GM18907 (cell line): ENCODE data around the gene UNC45B.
A peak's percentile ranks its signal among the peaks of the same experiment; 100 is the strongest.
"Not testable (repeated sequence)": the region's sequence is repeated elsewhere in the genome, so short reads cannot be mapped to it uniquely, and the experiment has no call there.

Experiments
- ATAC-seq: cut with Tn5 transposase; IDR thresholded peaks from one replicate; pipeline ENCODE4 v1.9.1; 2021; ENCODE audit warnings: mild to moderate bottlenecking, moderate library complexity; ENCODE audit not compliant: unreplicated experiment

UNC45B gene

DNA sequence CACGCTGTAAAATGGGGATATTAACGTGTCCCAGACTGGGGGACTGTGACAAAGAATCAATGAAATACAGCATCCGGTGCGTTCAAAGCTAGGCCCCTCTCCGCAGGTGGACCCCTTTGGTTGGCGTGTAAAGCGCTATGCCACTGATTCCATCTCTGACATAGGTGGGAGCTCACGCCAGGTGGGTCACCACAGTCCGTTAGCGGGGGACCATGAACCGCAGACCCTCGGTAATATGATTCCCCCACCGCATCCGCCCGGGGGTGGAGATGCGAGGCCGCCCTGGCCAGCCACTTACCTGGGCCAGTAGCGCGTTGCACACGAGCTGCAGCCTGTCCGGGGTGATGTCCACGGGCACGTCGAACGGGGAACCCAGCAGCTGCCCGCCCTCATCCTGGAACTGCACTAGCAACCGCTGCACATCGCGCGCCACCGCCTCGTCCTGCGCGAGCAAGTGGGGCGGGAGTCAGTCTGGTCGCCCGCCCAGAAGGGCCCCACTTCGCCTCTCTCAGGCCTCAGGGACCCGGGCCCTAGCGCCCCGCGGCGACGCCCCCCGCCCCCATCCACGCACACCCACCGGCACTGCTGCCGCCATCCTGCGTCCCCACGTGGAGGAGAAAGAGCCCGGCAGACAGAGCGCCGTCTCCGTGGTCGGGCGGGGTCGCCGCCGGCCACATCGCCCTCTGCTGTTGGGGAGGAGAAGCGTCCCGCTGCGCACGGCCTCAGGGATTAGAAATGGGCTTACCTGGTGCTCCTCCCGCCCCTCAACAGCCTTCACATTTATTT, 5.7 kb upstream of the UNC45B start, which contains the start of gene NLE1:
Gene NLE1, minus strand, starts transcription at position 623 of the 786 bp plus-strand sequence. Its CDS starts 28 bp downstream, at position 595.
- ATAC-seq: peak; percentile 78

DNA sequence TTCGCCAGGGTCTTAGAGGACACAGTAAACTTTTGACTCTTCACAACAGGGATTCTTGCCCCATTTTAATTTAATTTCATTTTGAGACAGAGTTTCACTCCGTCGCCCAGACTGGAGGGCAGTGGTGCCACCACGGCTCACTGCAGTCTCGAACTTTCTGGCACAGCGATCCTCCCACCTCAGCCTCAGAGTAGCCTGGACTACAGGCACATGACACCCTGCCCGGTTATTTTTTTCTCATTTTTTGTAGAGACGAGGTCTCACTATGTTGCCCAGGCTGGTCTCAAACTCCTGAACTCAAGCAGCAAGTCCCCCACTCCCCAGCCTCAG, 5.2 kb upstream of the UNC45B start:
- ATAC-seq: no peak

DNA sequence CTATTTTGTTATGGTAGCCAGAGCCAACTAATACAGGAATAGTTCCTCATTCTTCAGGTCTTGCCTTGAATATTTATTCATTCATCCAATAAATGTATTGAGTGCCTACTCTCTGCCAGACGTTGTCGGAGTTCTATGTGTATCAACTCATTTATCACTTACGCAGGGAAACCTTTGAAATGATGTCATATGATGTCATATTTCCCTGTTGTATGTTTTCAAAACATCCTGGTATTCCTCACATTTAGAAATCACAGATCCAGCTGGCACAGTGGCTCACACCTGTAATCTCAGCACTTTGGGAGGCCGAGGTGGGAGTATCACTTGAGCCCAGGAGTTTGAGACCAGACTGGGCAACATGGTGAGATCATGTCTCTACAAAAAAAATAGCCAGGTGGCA, 2.8 kb upstream of the UNC45B start:
- ATAC-seq: no peak

DNA sequence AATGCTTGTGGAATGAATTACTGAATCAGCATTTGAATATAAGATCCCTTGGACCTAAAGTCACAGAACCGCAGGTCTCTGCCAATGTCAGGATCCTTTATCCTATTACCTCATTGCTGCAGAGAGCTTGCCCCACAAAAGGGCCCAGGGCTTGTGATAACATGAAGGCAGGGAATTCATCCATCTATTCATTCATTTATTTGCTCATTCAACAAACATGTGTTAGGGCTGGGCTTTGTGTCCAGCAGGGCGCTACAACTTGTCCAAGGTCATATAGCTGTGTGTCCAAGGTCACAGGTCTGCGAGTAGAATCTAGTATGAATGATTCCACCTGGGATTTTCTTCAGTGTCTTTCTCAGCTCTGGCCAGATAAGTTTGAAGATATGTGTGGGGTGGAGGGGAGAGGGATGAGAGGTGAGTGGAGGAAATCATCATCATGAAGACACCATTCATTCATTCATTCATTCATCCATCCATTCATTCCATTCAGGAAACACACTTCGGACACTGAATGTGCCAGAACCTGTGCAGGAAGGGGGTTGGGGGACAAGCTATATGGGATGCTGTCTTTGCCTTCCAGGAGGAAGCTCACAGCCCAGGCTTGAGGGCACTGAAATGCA, 1.3 kb upstream of the UNC45B start:
- ATAC-seq: no peak

DNA sequence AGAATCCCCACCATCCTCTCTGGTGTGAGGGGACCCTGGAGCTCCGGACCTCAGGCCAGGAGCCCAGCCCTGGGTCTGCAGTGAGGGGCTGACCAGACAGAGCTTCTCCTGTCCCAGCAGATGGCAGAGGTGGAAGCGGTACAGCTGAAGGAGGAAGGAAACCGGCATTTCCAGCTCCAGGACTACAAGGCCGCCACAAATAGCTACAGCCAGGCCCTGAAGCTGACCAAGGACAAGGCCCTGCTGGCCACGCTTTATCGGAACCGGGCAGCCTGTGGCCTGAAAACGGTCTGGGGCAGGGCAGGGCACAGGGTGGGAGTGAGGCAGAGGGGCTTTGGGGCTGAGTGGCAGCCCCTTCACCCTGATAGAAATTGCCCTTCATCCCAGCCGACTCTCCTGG, 527 bp downstream of the UNC45B start:
- ATAC-seq: no peak

DNA sequence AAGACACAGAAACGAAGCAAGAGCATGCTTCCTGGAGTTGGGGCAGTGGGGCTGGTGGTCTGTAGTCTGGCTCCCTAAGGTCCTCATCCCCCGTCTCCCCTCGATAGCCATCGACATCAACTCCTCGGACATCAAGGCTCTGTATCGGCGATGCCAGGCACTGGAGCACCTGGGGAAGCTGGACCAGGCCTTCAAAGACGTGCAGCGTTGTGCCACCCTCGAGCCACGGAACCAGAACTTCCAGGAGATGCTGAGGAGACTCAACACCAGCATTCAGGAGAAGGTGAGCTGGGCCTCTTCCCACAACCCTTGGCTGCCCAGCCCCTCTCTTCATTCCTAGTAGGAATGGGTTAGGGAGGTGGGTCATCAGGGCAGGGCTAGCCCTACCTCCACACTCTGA, 2.3 kb downstream of the UNC45B start:
- no peak for ATAC-seq

DNA sequence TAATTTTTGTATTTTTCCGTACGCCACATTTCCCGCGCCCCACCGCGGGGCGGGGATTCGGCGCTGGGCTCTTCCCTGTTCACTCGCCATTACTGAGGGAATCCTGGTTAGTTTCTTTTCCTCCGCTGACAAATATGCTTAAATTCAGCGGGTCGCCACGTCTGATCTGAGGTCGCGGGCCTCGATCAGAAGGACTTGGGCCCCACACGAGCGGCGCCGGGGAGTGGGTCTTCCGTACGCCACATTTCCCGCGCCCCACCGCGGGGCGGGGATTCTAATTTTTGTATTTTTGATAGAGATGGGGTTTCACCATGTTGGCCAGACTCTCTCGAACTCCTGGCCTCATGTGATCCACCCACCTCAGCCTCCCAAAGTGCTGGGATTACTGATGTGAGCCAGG, 3.5 kb downstream of the UNC45B start:
- ATAC-seq: not testable (repeated sequence)

DNA sequence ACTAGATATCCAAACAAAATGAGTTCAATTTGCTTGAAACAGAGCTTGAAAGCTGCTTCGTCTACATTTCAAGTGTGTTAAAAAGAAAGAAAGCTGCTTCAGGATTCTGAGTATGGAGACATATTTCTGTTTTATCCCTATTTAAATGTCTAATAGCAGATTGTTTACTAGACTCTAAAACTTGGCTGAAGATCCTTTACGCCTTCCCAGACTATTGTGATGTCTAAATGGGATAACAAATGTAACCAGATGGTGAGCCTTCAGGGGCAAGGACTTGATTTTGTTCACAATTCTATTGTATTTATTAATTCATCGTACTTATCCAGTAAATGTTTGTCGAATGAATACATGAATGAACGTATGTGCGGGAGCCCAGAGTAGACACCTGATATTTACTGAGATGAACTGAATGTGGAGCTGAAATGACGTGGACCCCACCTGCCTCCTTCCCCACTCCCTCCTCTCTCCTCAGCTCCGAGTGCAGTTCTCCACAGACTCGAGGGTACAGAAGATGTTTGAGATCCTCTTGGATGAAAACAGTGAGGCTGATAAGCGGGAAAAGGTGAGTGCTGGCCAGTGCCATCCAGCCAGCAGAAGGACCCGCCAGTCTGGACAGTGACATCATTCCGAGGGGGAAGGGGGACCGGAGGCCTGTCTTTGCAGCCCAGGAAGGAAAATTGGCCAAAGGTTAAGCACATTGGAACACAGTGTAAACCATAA, 5.0 kb downstream of the UNC45B start:
- no peak for ATAC-seq

DNA sequence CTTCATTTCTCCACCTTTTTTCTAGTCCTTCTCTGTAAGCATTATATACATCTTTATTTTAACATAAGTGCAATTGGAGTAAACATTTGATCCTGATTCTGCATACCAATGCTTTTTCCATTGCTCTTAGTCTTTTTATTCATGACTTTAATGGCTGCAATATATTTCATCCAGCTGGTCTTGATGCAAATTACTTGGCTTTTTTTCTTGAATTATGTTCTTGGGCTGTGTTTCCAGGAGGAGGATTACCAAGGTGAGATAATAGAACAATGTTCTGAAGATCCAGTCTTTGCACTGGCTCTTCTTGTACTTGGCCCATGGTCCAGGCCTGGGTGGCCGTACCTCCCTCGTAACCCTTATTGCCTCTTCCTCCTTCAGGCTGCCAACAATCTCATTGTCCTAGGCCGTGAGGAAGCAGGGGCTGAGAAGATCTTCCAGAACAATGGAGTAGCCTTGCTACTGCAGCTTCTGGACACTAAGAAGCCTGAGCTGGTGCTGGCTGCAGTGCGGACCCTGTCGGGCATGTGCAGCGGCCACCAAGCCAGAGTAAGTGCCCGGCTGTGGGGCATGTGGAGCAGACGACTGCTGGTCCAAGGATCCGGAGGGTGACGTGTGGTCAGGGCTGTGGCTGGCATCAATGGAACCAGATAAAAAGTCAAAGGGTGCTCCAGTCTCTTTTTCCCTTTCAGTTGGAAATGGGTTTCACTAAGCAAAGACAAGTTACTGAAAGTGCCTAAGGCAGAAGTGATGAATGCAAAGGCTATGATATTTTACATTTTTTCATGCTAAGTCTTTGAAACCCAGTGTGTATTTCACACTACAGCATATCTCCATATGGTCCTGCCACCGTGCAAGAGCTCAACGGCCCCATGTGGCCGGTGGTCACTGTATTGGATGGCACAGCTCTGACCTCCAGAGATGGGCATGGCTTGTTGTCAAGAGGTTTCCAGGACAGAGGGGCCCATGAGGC, 6.9 kb downstream of the UNC45B start:
- no peak for ATAC-seq

DNA sequence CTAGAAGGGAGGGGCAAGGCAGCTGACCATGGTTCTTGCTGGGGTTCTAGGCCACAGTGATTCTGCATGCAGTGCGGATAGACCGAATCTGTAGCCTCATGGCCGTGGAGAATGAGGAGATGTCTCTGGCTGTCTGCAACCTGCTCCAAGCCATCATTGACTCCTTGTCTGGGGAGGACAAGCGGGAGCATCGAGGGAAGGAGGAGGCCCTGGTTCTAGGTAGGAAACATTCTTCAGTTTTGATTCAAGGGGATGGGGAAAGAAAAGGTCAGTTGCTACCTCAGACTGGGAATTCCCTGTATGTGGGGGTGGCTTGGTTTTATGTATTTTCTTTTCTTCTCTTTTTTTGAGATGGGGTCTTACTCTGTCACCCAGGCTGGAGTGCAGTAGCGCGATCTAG, 7.6 kb downstream of the UNC45B start:
- ATAC-seq: no peak

DNA sequence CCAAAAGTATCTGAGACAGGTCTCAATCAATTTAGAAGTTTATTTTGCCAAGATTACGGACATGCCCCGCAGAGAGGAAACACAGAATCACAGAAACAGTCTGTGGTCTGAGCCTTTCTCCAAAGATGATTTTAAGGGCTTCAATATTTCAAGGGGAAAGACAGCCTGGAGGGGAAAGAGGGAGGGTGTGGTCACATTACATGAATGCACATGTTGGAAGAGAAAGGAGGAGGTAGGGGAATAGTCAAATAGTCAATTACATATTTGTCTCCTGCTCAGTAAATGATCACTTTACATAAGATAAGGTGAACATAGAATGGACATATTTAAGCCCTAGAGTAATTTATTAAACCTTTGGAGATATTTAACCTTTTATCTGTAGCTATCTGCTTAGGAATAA, 12.3 kb downstream of the UNC45B start:
- no peak for ATAC-seq

DNA sequence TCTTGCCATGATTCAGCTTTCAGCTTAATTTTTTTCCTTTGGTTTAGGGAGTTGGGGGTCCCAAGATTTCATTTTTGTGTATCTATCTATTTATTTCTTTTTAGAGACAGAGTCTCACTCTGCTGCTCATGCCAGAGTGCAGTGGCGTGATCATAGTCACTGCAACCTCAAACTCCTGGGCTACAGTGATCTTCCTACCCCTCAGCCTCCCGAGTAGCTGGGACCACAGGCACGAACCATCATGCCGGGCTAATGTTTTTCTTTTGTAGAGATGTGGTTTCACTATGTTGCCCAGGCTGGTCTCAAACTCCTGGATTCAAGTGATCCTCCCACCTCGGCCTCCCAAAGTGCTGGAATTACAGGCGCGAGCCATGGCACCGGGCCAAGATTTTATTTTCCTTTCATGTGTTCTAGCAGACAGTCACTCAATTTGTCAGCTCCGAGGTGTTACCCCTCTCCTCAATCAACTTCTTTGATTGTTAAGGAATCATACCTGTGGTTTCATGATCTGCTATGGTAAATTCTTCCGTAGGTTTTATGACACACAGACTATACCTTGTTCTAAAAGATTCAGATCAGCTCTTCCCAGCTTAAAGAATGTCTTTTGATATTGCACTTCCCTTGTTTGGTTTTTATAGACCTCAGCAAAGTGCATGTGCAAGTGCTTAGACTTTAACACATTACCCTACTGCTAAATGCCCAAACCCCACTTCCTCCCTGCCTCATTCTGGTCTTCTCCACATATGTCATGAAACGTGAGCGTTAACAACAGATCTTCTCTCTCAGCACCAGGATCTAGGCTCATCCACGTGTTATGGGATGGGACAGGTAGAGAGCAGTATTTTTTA, 13.0 kb downstream of the UNC45B start:
- ATAC-seq: no peak

DNA sequence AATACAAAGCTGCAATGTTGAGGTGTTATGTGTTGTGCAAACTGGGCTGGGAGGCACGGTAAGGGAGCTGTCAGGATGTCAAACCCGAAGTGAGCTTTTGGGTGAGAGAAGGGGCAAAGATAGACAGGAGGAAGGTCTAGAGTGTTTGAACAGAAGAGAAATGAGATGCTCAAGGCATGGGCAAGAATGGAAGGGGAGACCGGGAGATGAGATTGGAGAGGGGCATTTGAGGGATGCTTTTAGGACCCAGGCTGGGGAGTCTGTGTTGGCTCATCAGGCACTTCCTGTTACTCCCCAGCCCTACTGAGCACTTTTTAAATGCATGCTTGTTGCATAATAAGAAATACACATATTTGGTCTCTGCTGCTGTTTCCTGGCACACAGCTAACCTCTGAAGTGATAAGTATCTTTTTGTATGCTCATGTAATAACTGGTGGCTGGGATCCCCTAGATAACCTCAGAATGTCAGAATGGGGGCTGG, 13.7 kb downstream of the UNC45B start:
- ATAC-seq: no peak

DNA sequence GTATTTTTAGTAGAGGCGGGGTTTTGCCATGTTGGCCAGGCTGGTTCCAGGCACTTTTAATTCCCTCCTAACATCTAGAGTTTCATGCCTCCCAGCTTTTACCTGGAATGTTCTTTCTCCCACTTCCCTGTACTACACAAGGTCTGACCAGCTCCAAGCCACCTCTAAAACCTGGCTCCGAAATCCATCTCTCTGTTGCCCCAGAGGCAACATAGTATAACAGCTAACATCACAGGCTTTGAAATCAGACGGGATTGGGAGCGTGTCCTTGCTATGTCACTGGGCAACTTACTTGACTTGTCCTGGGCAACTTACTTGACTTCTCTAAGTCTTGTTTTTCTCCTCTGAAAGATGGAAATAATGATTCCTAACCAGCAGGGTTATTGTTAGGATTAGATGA, 15.1 kb downstream of the UNC45B start:
- no peak for ATAC-seq

DNA sequence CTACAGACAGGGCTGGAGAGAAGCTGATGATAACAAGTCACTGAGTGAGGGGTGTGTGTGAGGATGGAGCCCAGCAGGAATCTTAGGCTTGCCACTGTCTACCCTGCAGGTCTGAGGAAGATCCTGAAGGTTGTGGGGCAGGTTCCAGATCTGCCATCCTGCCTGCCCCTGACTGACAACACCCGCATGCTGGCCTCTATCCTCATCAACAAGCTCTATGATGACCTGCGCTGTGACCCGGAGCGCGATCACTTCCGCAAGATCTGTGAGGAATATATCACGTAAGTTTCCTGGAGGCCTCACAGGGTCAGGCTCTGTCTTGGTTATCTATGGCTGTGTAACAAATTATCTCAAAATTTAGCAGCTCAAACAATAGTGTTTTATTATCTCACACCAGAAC, 16.3 kb downstream of the UNC45B start:
- ATAC-seq: no peak

DNA sequence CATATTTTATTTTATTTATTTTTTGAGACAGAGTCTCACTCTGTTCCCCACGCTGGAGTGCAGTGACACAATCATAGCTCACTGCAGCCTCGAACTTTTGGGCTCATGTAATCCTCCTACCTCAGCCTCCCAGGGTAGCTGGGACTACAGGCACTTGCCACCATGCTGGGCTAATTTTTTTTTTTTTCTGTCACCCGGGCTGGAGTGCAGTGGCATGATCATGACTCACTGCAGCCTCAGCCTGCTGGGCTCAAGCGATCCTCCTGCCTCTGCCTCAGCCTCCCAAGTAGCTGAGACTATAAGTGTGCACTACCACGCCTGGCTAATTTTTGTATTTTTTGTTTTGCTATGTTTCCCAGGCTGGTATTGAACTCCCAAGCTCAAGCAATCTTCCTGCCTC, 17.1 kb downstream of the UNC45B start:
- ATAC-seq: no peak

DNA sequence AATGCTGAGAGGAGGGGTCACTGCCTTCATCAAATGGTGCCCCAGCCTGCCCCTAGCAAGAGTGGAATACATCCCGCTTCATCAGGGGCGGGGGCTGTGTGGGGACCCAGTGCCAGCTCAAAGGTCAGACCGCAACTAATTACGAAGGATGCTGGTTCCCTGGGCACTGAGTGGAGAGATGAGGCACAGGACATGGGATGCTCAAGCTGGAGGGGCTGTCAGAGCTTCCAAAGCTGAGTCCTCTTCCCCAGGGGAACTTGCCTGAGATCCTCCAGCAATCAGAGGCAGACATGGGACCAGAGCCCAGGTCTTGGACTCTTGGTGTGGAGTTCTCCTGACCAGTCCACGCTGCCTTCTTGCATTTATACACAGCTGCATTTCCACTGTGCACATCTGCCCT, 18.9 kb downstream of the UNC45B start:
- no peak for ATAC-seq

DNA sequence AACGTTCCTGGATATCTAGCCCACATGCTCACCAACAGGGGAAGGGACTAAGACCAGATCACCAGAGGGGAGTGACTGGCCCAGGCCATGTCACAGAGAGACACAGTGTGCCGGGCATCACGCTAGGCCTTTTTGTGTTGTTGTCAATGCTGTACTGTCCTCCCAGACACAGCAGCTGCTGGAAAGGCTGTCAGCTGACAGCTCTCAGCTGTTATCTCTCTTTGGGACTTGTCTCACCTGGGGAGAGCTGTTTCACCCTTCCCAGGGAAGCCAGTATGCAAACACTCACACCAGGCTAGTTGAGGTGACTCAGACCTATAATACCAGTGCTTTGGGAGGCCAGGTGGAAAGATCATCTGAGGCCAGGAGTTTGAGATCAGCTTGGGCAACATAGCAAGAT, 19.4 kb downstream of the UNC45B start:
- no peak for ATAC-seq

DNA sequence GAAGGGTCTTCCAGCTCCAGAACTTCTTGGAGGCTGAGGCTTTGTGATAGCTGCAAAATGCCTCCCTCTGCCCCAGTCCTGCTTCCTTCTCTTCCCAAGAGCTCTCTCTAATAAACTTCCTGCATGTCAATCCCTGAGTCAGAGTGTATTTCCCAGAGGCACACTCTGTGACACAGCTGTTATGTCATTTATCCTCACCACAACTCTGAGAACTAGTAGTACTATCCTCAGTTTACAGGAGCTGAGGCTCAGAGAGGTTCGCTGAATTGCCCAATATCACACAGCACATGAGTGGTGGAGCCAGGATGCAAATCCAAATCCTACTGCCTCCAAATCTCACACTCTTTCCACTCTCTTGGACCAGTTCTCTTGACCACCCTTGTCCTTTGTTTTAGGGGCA, 20.0 kb downstream of the UNC45B start:
- ATAC-seq: no peak

DNA sequence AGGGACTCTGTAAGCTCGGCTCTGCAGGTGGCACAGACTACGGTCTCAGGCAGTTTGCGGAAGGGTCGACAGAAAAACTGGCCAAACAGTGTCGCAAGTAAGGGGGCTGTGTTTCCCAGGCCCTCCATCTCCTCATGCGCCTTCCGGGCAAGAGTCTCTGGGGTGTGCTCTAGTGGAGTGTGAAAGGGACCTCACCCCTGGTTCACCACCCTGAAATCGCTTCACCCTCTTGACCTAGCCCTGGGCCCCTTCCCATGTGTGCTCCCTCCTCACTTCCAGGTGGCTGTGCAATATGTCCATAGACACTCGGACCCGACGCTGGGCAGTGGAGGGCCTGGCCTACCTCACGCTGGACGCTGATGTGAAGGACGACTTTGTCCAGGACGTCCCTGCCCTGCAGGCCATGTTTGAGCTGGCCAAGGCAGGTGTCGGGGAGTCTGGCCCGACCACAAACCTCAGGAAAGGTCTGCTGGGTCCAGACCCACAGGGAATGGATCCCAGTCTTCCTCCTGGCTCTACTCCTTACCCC, 22.3 kb downstream of the UNC45B start:
- ATAC-seq: no peak
